HFFc6 (cell line): ENCODE data around the gene SENP1. TPM values are rescaled to one million over a fixed set of nuclear protein-coding genes. Genes with fewer than 3 reads are reported as not detected.
"Not testable (repeated sequence)": the region's sequence is repeated elsewhere in the genome, so short reads cannot be mapped to it uniquely, and the experiment has no call there.

Source experiments
- DNase-seq: peaks from one replicate; pipeline ENCODE4 v3.0.0-alpha.2; 2018
- H3K27ac Mint-ChIP-seq: 2 replicates; pipeline ENCODE4 v1.8.0; 2020; ENCODE audit warnings: mild to moderate bottlenecking, mixed read lengths
- H3K27me3 Mint-ChIP-seq: 2 replicates; pipeline ENCODE4 v1.8.0; 2021; ENCODE audit warnings: mild to moderate bottlenecking, moderate library complexity, mixed read lengths; ENCODE audit not compliant: insufficient read depth
- H3K36me3 Mint-ChIP-seq: 2 replicates; pipeline ENCODE4 v1.8.0; 2021; ENCODE audit warnings: low read depth, mixed read lengths
- H3K4me1 Mint-ChIP-seq: 2 replicates; pipeline ENCODE4 v1.8.0; 2020; ENCODE audit warnings: low read depth, mixed read lengths
- H3K4me3 Mint-ChIP-seq: 2 replicates; pipeline ENCODE4 v1.8.0; 2020; ENCODE audit warnings: mild to moderate bottlenecking, moderate library complexity, mixed read lengths
- H3K9me3 Mint-ChIP-seq: 2 replicates; pipeline ENCODE4 v1.8.0; 2020; ENCODE audit warnings: mild to moderate bottlenecking, mixed read lengths
- CTCF ChIP-seq: fragments of 200-600 bp; sonication (generic); IDR thresholded peaks from 2 replicates; pipeline ENCODE4 v1.5.0; 2021; ENCODE audit warnings: antibody characterized with exemption, mild to moderate bottlenecking
- total RNA-seq, 6 experiments: library from RNA; stranded (reverse); fragmentation: NEBNext Ultra II Directional; extraction: Animal tissue kit (Norgen Biotek cat#: 25700); gene quantifications; 2 replicates in 1 of 6; 3 replicates in 5 of 6; pipeline ENCODE4 v1.2.3, GENCODE V29; 2021

SENP1 gene
- total RNA-seq, 6 experiments from 2014 or later = 13.3 to 24.7 (median 17.2) TPM

- Mint-ChIP-seq H3K27me3 (peaks cover 9% of the 10 kb centered on the region), H3K27ac (peak overlapping the region; percentile 87)
Observed at GRCh38 chr12:48119834-48120195, 13.9 kb upstream of the SENP1 start.

DNA sequence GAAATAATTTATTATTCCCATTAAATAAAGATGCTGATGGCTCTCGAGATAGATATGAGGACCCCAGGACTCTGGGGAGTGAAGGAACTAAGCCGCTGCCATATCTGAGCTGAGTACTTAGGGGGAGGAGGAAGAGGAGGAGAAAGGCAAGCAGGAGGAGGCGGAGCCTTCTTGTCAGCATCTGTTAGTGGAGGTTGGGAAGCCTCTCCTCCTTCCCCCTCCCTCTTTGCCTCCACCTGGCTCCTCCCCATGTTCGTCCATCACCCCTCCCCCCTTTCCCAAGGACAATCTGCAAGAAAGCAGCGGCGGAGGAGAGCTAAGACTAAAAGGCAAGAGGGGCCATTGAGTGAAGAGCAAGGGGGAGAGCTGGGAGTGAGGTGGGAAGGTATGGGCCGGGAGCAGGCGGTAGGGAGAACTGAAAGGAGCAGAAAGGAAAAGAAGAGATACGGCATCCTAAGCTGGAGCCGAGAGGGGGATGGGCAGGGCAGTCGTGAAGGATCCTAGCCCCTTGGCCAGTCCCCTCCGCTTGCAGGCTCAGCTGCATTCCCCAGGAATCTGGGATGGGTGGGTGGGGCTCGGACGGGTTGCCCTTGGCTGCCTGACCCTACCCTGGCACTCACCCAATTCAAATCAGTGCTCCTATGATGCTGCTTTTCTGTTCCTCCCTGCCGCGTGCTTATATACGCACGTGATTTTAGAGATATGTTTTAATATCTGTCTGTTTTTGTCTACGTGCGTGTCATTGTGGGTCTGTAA is 13.4 kb upstream of the SENP1 start, which contains the start of gene PFKM:
Gene PFKM, plus strand, starts transcription at position 287 of the 756 bp plus-strand sequence. CDS start 3,411 bp downstream, outside the sequence.
- H3K4me1 Mint-ChIP-seq = peaks cover 32% of the 10 kb centered on the region

More at GRCh38 chr12:48119834-48120195, 13.9 kb upstream of the SENP1 start:
- TF ChIP-seq CTCF = no peak
- Mint-ChIP-seq H3K4me1 (peaks cover 32% of the 10 kb centered on the region), H3K36me3 (no peaks in the 10 kb centered on the region; the same call in 1 of the 2 replicates), H3K4me3 (peak overlapping the region; percentile 99), H3K9me3 (no peaks in the 10 kb centered on the region)
- DNase-seq = no peak

DNA sequence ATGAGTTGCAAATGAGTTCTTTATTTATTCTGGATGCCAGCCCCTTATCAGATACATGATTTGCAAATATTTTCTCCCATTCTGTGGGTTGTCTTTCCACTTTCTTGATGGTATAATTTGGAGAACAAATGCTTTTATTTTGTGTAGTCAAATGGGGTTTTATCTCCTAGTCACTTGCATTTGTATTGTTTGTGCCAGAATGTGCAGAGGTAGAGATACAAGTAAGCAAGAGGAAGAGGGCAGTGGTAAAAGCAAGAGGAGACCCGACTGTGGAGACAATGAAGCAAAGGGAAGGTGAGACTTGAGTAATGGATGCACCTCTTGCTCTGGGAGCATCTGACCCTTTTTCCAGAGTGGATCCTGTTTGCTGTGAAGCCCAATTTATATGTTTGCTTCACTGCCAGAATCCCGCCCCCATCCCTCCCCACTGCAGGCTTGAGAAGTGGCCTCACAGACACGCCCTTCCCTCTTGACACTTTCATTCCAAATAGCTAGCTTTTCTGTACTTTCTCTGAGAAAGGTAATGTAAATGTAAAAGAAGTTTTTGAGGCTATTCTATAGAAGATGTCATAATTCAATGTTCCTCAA is 12.5 kb upstream of the SENP1 start:
- Mint-ChIP-seq H3K27ac (no peak overlapping the region), H3K4me3 (peak overlapping the region; percentile 99), H3K36me3 (no peaks in the 10 kb centered on the region; the same call in 1 of the 2 replicates), H3K4me1 (peaks cover 32% of the 10 kb centered on the region), H3K27me3 (peaks cover 22% of the 10 kb centered on the region), H3K9me3 (no peaks in the 10 kb centered on the region)
- no peak for TF ChIP-seq CTCF
- no peak for DNase-seq

More for the DNA sequence above, 13.4 kb upstream of the SENP1 start, which contains the start of gene PFKM:
- Mint-ChIP-seq H3K27ac (peak within 1 kb of the TSS; percentile 87), H3K9me3 (no peaks in the 10 kb centered on the region), H3K36me3 (no peaks in the 10 kb centered on the region; the same call in 1 of the 2 replicates), H3K4me3 (peak within 1 kb of the TSS; percentile 99), H3K27me3 (peaks cover 13% of the 10 kb centered on the region)
- DNase-seq = peak; percentile 82
- no peak for TF ChIP-seq CTCF

GRCh38 chr12:48115957-48116356 is 10.1 kb upstream of the SENP1 start:
- no peak for TF ChIP-seq CTCF
- no peaks in the 10 kb centered on the region for H3K36me3 Mint-ChIP-seq
- H3K27ac Mint-ChIP-seq = no peak overlapping the region
- H3K4me3 Mint-ChIP-seq = no peak overlapping the region
- H3K27me3 Mint-ChIP-seq = peaks cover 22% of the 10 kb centered on the region
- H3K4me1 Mint-ChIP-seq = peaks cover 28% of the 10 kb centered on the region
- no peak for DNase-seq
- no peaks in the 10 kb centered on the region for H3K9me3 Mint-ChIP-seq

GRCh38 chr12:48111312-48111693 is 5.4 kb upstream of the SENP1 start:
- H3K27me3 Mint-ChIP-seq = peaks cover 24% of the 10 kb centered on the region

More at GRCh38 chr12:48111312-48111693, 5.4 kb upstream of the SENP1 start:
- not testable (repeated sequence) for H3K4me3 Mint-ChIP-seq, H3K9me3 Mint-ChIP-seq, DNase-seq, H3K36me3 Mint-ChIP-seq, H3K27ac Mint-ChIP-seq
- H3K4me1 Mint-ChIP-seq = peaks cover 12% of the 10 kb centered on the region
